HG03045 (cell line): ENCODE results near the gene CABLES1.
"Not testable (repeated sequence)": the region's sequence is repeated elsewhere in the genome, so short reads cannot be mapped to it uniquely, and the experiment has no call there.

Source experiments
- ATAC-seq: cut with Tn5 transposase; IDR thresholded peaks from one replicate; pipeline ENCODE4 v1.9.1; 2021; ENCODE audit warnings: mild to moderate bottlenecking, moderate library complexity; ENCODE audit not compliant: unreplicated experiment

Gene CABLES1

DNA sequence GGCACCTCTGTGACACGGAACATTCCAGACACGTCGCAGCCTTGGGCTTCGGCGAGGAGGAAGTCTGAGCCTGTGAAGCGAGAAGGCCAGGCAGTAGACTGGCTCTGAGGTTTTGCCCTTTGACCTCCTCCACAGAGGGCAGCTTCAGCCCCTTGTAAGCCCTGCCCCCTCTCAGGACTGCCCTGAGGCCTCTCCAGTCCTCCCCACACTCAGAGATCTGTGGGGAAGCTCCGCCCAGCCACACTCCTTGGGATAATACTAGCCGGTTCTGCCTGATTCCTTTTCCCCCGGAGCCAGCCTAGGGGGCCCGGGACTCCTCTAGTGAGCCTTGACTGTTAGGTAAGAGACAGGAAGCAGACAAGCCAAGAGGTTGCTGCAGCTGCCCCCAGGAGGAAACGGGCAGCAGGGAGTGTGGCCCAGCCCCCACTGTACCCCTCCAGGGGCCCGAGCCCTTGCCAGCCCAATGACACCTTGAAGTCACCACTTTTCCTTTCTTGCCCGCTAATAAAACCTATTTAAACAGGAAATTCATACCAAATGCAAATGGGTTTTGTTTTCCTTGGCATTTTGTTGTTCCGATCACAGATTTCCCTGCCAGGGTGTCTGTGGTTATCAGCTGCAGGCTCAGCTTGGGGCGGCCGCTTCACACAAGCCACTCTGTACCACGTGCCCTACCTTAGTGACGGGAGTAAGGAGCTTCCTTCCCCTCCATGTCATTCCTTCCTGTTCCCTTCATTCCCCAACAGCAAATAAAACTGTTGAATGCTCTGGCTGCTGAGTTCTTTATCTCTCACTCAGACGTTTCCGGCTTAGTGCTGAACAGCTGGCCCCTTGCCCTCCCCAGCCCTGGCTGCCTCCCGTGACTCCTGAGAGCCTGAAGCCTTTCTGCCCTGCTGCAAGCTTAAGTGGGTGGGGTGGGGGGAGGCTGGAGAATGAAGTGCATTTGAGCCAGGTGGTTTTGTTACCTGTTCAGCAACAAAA is 124.7 kb downstream of the CABLES1 start:
- ATAC-seq: peak; percentile 50

DNA sequence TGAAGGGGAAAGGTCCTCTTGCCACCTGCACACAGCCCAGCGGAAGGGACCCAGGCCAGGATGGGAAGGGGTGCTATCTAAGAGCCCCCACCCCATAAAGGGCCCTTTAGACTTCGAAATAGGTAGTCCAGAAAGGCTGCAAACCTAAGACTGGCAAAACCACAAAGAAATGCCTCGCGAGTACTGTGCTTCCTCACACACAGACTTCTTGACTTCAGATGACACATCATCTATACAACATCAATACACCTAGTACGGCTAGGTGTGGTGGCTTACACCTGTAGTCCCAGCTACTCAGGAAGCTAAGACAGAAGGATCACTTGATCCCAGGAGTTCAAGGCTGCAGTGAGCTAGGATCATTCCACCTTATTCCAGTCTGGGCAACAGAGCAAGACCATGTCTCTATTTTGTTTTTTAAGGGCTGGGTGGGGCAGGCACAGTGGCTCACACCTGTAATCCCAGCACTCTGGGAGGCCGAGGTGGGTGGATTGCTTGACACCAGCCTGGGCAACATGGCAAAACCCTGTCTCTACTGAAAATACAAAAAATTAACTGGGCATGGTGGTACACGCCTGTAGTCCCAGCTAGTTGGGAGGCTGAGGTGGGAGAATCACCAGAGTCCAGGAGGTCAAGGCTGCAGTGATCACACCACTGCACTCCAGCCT is 125.8 kb downstream of the CABLES1 start:
- no peak for ATAC-seq

DNA sequence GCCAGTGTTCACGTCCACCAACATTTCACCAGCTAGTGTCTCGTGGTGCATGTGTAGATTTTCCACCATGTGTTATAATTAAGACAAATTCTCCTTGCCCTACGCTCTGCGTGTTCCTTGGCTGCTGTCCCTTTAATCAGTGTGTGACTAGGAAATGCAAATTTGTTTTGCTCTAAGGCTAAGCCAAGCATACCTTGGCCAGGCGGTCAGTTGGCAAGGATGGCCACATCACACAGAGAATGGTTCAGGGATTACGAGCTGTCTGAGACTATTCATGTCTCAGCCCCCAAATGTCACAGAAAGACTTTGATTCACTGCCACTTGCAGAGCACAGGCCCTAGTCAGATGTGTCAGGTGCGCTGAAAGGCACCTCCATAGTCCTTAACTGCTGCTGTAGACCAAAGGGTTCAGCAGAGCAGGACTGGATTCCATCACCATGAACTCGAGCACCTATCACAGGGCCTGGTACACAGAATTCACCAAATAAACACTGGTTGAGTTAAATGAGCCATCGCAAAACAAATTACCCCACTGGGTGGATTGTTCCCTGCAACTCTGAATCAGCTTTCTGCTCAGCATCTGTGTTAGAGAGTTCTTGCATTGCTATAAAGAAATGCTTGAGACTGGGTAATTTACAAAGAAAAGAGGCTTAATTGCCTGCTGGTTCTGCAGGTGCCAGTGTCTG is 128.4 kb downstream of the CABLES1 start:
- no peak for ATAC-seq

DNA sequence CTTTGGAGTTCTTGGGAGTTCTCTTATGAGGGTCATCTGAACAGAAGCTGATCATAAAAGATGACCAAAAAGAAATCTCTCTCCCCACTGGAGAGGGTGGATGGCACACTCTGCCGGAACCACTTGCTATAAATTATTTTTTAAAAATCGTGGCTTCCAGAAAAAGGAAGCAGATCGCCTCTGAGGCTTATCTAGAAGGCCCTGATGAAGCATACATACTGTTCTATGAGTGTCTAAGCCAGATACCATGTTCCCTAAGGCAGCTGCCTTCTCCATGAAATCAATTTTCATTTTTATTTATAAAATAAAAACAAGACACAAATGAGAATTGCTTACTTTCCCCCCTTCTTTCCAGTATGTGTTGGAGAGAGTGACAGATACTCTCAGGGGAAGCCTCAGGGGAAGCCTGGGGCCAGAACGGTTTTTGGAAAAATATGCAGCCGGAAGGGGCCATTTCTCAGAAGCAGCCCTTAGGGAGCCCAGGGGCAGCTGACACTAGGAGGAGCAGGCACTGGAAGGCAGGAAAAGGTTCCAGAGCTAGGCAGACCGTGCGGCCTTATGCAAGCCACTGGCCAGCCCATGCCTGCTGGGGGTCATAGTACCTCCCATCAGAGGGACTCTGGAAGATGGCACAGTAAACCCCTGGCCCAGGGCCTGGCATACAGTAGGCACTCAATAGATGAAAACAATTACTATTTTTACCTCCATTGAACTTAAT is 130.6 kb downstream of the CABLES1 start:
- no peak for ATAC-seq

DNA sequence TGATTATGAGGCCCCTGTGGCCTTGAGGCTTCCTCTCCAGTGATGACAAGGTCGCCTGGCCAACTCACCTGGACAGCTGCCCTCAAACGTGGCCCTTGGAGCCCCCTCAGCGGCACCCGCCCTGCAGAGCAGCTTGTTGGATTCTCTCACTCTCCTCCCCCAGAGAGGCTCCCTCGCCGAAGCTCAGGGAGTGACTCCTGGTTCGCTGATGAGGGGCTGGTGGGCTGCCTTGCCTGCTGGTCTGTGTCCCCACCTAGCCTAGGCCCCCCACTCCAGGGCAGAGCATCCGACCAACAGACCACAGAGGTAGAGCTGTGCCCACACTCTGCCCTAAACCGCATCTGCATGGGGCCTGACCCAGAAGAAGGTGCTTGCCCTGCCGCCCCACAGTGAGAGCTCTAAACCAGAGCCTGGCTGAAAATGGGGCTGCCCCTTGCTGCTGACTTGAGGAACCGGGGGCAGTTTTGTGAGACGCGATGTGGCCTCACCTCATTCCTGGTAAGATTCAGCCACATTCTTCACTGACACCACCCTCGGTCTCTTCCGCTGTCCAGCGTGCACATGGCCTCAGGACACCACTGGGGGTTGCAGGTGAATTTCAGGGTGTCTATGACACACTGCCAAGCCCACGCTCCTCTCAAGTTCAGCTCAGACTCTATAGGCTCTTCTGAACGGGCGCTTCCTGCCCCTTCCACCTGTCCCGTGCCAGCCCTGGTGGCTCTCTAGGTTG is 131.6 kb downstream of the CABLES1 start:
- no peak for ATAC-seq

DNA sequence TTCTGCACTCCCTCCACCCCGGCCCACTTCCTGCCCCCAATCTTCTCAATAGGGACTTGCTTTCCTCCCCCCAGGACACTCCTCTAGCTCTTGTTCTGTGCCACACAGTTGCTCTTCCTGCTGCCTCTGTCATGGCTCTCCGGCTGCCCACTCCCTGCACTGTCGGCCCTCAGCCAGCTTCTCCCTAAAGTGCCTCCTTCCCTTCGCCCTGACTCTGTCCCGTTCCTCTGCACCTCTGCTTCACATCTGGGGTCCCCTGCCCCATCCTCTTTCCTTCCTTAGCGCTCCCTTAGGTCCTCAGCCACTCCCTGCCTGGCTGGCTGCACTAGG is 132.1 kb downstream of the CABLES1 start:
- no peak for ATAC-seq

DNA sequence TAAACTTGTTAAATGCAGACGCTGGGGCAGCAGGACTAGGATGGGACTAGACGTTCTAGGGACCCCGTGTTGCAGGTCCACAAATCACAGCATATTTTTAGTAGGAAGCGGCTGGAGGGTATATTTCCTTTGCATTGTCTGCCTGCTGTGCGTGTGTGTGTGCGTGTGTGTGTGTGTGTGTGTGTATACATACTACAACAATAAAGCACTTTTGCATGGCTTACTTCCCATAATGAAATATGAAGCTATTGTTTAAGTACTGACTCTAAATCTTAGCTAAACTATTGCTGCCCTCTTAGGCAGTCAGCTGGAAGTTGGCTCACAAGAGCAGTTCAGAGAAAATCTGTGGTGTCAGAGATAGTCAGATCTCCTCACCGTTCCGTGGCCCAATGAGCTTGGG is 133.4 kb downstream of the CABLES1 start:
- no peak for ATAC-seq

DNA sequence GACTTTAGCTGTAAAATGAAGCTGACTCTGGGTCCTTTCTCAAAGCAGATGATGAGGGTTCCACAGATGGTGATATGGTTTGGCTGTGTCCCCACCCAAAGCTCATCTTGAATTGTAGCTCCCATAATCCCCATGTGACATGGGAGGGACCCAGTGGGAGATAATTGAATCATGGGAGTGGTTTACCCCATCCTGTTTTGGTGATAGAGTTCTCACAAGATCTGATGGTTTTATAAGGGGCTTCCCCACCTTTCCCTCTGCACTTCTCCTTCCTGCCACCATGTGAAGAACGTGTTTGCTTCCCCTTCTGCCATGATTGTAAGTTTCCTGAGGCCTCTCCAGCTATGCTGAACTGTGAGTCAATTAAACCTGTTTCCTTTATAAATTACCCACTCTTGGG is 133.8 kb downstream of the CABLES1 start:
- ATAC-seq: not testable (repeated sequence)

DNA sequence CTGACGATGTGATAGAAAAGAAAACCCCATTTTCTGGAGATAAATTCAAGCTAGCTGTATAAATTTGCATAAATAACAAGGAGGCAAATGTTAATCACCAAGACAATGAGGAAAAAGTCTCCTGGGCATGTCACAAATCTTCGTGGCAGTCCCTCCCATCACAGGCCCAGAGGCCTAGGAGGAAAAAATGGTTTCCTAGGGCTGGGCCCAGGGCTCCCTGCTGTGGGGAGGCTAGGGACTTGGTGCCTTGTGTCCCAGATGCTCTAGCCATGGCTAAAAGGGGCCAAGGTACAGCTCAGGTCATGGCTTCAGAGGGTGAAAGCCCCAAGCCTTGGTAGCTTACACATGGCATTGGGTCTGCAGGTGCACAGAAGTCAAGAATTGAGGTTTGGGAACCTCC is 134.6 kb downstream of the CABLES1 start:
- ATAC-seq: no peak

DNA sequence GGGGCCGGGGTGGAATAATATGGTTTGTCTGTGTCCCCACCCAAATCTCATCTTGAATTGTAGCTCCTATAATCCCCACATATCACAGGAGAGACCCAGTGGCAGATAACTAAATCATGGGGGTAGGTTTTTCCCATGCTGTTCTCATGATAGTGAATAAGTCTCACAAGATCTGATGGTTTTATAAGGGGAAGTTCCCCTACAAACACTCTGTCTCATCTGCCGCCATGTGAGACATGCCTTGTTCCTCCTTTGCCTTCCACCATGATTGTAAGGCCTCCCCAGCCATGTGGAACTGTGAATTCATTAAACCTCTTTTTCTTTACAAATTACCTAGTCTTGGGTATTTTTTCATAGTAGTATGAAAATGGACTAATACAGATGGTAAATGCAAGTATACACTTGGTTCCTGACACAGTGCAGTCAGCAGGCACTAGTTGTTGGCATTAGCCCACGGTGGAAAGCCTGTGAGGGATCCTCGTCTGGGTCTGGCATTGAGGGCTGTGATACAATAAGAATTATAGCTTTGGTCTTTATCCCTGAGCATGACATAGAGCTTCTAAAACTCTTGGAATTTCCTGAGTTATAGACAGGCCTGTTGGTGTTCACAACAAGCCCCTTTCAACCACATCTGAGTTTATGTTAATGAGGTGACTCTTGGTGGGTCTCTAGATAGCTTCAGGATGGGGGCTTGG is 135.8 kb downstream of the CABLES1 start:
- ATAC-seq: no peak

DNA sequence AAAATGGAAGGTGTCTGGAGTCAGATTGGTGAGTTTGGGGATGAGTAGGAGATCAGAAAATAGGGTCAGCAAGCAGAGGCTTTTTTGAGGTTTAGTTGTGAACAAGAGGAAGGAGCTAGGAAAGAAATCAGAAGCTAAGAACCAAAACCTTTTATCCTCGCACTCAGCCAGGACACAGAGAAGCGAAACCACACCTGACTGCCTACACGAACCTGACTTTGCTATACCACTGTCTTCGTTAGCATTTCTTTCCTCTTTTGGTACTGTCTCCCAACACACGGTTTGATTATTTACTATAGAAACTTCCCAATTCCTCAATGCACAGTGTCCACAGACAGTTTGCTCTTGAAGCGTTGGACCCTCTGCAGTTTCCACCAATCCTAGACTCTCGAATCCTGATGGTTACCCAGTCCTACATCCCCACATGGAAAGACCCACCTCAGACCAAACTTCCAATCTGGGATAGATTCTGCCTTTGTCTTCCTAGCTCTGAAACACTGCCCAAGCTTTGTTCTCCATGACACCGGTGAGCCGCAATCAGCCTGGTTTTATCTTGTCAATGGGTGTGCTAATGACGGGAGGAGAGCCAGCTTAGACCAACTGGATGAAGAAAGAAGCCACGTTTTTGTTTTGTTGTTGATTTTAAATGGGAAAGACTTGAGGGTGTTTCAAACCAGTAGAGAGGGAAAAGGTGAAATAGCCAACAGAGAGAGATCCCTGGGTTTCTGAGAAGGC is 137.4 kb downstream of the CABLES1 start:
- no peak for ATAC-seq

DNA sequence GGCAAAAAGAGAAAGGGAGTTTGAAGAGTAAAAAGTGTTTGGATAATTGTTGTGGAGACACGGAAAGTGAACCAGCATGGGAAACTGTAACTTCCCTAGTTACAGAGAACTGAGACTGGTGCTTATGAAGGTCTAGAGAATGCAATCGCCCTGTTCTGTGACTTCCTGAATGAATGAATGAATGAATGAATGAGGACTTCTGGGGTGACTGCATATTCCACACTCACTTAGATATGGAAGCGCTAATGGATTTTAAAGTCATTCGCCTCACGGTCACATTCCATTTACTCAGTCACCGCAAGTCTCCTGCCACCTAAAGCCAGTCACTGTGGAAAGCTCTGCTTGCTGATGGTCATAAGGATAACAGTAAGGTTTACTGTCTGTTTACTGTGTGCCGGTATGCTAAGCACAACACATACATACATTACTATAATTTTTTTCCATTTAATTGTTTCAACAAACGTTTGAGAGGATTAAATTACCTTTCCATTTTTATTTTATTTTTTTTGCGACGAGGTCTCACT is 138.2 kb downstream of the CABLES1 start:
- ATAC-seq: no peak

DNA sequence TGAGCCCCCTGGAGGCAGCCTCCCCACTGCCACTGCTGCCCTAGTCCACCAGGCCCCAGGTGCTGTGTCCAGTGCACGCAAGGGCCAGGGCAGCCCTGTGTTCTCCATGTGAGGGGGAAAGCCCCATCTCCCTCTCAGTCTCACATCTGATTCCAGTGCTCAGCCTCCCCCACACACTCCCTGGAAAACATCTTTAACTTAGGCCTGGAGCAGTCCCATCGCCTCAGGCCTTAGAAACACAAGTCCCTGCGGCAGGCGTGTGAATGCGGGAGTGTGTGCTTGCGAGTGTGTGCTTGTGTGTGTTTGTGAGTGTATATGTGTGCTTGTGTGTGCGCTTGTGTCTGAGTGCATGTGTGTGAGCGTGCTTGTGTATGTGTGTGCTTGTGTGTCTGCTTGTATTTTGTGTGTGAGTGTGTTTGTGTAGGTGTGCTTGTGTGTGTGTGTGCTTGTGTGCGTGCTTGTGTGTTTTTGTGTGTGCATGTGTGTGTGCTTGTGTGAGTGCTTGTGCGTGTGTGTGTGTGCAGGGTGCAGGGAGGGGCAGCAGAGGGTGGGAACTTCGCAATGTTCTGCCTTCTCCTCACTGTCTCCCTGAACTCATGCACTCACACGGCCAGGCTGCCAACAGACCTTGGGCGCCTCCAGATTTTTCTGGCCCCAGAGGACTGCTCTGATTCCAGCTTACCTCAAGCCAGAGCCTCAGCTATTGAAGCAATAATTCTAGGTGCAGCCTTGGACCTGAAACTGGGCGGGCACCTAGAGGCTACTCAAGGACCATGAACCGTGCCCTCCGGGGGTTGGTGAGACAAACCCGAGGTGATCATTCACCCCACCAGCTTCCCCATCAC is 139.6 kb downstream of the CABLES1 start:
- ATAC-seq: no peak

DNA sequence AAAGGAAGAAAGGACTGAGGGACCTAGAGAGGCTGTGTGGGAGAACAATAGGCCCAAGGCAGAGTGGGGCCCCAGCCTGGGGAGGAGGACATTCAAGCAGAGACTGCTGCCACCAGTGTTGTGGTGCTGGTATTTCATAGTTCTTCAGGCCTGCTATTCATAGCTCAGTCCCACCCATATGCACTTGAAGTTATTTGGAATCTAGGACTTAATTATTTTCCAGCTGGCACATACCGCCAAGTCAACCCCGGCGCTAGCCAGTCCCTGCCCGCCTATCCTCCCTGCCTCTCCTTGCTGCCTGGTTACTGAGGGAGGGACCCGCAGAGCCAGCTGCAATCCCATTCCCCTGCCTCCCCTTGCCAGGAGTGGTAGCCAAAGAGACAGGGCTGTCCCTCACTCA is 141.2 kb downstream of the CABLES1 start:
- ATAC-seq: no peak

DNA sequence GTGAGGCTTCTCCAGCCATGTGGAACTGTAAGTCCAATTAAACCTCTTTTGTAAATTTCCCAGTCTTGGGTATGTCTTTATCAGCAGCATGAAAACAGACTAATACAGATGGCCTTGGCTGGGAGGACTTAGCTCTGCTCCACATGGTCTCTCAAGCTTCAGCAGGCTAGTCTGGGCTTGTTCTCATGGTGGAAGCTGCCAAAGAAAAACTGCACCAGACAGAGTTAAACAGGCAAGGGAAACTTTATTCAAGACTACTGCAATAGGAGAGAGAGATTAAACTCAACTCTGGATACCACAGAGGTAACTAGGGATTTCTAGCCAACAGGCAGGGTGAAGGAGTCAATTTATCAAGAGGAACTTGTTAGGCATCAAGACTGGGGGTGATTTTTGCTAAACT is 142.1 kb downstream of the CABLES1 start:
- no peak for ATAC-seq

DNA sequence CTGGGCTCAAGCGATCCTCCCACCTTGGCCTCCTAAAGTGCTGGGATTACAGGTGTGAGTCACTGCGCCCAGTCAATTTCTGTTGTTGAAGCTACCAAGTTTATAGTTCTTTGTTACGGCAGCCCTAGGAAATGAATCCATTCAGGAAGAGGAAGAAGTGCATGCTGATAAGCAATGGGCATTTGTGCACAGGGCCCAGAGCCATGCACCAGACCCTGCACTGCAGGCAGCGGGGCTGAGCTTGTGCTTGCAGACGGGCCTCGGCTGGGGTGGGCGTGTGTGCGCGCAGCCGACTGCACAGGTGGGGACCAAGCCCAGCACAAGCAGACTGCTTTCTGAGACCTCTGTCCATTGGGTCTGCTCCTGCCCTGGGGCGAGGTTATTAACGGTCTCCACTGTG is 144.6 kb downstream of the CABLES1 start:
- no peak for ATAC-seq

DNA sequence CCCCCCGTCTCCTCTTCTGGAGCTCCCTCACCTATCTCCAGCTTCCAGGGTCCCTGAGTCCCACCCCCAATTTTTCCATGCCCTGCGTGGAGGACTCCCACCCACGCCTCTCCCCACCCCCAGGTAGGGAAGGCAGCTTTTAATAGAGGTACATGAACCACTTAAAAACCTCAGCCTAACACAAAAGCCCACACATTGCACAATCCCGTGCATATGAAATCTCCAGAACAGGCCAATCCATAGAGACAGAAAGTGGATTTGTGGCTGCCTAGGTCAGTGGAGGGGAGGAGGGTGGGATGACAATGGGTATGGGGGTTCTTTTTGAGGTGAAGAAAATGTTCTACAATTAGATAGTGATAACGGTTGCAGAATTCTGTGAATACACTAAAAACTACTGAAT is 145.6 kb downstream of the CABLES1 start:
- ATAC-seq: no peak
